GM18909 (cell line): ENCODE results near the gene RASGRF1.

Experiments
- ATAC-seq: cut with Tn5 transposase; IDR thresholded peaks from one replicate; pipeline ENCODE4 v1.9.1; 2021; ENCODE audit warnings: mild to moderate bottlenecking; ENCODE audit not compliant: unreplicated experiment, poor library complexity

The RASGRF1 gene

GRCh38 chr15:79067969-79068368 is 22.6 kb downstream of the RASGRF1 start:
- no peak for ATAC-seq

GRCh38 chr15:79067072-79067833 is 23.3 kb downstream of the RASGRF1 start:
- no peak for ATAC-seq

DNA sequence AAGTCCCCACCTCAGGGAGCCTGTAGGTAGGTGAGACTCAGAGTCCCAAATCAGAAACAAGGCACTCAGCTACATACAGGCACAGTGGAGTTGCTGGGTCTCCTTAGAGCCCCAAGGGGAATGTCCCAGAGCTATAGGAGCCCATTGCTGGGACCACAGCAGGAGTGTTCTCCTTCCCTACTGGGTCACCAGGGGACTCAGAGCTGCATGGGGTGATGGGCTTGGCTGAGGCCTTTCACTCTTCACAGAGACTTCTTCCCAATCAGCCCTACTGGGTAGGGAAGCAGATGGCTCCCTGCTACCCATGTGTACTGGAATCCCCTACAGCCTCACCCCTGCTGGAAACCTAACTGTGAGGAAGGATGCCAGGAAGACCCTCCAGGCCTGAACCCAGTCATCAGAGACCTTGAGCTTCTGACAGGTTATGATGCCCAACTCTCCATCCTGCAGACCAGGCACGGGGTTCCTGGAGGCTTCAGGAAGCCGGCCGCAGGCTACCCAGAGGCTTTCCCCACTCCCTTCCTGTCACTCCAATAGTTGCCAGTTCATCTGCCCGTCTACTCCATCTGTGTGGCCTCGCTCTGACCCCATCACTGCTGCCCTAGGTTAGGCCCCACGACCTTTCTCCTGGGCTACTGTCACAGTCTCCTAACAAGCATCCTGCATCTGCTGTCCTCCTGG is 24.0 kb downstream of the RASGRF1 start:
- no peak for ATAC-seq

GRCh38 chr15:79065706-79066376 is 24.7 kb downstream of the RASGRF1 start:
- ATAC-seq, result no peak

- ATAC-seq, result no peak
Measured at GRCh38 chr15:79065361-79065705, 25.2 kb downstream of the RASGRF1 start.

DNA sequence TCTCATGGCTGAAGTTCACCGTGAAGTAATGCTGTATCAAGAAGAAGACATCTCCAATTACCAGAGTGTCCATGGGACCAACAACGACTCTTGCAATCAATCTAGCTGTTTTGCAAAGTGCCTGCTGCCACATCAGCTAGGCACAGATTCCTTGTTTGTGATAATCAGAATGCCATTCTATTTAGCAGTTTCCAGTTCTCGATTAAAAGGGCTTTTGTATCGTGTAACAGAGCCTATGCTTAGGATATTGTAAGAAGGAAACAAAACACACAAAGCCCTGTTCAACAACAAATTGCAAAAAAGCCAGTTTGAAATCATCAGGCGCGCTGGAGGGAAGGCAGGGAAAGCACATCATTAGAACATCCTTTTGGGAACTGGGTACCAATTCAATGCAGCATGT is 26.1 kb downstream of the RASGRF1 start:
- ATAC-seq, result no peak

GRCh38 chr15:79060175-79060574 is 30.4 kb downstream of the RASGRF1 start:
- no peak for ATAC-seq

DNA sequence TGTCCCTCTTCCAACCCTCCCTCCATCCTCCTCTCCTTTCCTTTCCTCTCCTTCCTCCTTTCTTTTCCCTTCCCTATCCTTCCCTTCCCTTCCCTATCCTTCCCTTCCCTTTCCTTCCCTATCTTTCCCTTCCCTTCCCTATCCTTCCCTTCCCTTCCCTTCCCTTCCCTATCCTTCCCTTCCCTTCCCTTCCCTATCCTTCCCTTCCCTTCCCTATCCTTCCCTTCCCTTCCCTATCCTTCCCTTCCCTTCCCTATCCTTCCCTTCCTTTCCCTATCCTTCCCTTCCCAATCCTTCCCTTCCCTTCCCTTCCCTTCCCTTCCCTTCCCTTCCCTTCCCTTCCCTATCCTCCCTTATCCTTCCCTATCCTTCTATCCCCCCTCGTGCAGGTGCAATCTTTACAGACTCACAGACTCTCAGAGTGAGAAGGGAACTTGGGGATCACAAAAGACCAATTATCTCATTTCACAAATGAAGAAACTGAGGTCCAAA is 31.5 kb downstream of the RASGRF1 start:
- no peak for ATAC-seq

GRCh38 chr15:79058260-79058850 is 32.2 kb downstream of the RASGRF1 start:
- no peak for ATAC-seq

GRCh38 chr15:79057050-79057449 is 33.5 kb downstream of the RASGRF1 start:
- ATAC-seq, result no peak

GRCh38 chr15:79054350-79054749 is 36.2 kb downstream of the RASGRF1 start:
- no peak for ATAC-seq

DNA sequence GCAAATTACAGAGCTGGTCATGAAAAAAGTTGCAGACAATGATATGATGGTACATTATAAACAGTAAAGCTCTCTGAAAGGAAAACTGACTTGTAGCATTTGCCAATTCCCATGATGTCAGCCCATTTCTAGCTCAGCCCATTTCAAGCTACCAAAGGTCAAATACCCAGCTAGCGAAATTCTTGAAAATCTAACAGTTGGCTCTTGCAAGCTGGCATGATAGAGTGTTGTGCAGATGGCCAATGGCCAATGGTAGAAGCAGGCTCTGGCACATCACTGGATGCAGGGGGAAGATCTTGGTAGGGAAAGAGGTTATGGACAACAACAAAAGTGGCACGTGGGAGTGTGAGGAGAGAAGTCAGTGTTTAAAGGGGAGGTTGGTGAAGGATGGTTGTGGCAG is 36.7 kb downstream of the RASGRF1 start:
- ATAC-seq, result no peak

GRCh38 chr15:79051941-79052731 is 38.4 kb downstream of the RASGRF1 start:
- no peak for ATAC-seq

GRCh38 chr15:79051029-79051428 is 39.6 kb downstream of the RASGRF1 start:
- no peak for ATAC-seq

GRCh38 chr15:79050341-79050740 is 40.2 kb downstream of the RASGRF1 start:
- no peak for ATAC-seq

- no peak for ATAC-seq
Measured at GRCh38 chr15:79049416-79049815, 41.2 kb downstream of the RASGRF1 start.

GRCh38 chr15:79047676-79048439 is 42.7 kb downstream of the RASGRF1 start:
- ATAC-seq, result no peak

- ATAC-seq, result no peak
Measured at GRCh38 chr15:79046691-79047404, 43.7 kb downstream of the RASGRF1 start.

DNA sequence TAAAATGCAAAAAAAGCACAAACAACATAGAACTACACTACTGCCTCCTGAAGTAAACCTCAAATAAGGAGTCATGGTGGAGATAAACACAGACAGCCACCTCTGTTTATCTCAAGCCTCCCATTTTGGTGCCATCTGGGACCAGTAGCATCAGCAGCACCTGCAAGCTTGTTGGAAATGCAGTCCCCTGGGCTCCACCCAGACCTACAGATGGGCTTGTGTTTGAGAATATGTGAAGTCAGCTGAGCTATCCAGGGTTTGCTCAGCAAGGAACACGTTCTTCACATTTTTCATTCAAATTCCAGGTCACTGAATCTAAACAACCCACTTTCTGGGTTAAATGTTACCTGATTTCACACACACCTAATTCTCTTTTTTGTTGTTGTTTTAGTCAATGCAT is 45.5 kb downstream of the RASGRF1 start:
- ATAC-seq, result no peak
